ENCODE results near the gene CUL3. TPM values are rescaled to one million over a fixed set of nuclear protein-coding genes. Genes with fewer than 3 reads are reported as not detected.

CUL3 gene
- total RNA-seq, 1 experiment from 2014 or later, result 114 TPM

DNA sequence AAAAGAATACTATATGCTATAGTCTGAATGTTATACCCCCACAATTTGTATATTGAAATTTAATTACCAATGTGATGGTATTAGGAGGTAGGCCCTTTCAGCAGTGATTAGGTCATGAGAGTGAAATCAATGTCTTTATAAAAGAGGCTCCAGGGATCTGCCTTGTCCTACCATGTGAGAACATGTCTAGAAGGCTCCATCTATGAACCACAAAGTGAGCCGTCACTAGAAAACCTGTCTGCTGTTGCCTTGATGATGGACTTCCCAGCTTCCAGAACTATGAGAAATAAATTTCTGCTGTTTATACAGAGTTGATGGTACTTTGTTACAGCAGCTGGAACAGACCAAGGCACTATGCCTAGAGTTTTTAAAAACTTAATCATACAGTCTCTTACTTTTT is 136.9 kb downstream of the CUL3 start:
- no peaks in the 10 kb centered on the region for H3K23me2 ChIP-seq (ENCODE audit: insufficient read length, low read depth, low read length, poor library complexity, severe bottlenecking)
- H4K8ac ChIP-seq (replicated peaks; ENCODE audit: insufficient read length, low read depth, low read length), result no peak overlapping the region
- no peak overlapping the region for H2BK12ac ChIP-seq (ENCODE audit: insufficient read length, low read depth, low read length)
- no peak overlapping the region for H3K4me2 ChIP-seq (ENCODE audit: insufficient read depth, insufficient read length, low read length)
- Mint-ChIP-seq H3K9me3 (no peaks in the 10 kb centered on the region; a peak in 1 of 5 replicates), H3K27me3 (ENCODE audit: low read depth) (no peaks in the 10 kb centered on the region), H3K27ac (no peak overlapping the region), H3K36me3 (ENCODE audit: insufficient read depth in 1 of 3, low read depth in 3 of 3) (peaks cover 0 to 7% (median 0%) of the 10 kb centered on the region in 3 experiments; a peak in 1 of 7 replicates), H3K4me3 (no peak overlapping the region), H3K4me1 (no peaks in the 10 kb centered on the region)
- H4K91ac ChIP-seq (ENCODE audit: insufficient read length, low read depth, low read length), result no peak overlapping the region
- H3K27ac ChIP-seq (ENCODE audit: insufficient read length, low read depth, low read length), result no peak overlapping the region
- H3K79me2 ChIP-seq (ENCODE audit: insufficient read depth, low read length), result no peaks in the 10 kb centered on the region
- H2BK15ac ChIP-seq (ENCODE audit: low read depth, low read length), result no peak overlapping the region
- H3K4me1 ChIP-seq (ENCODE audit: insufficient read depth, low read length), result no peaks in the 10 kb centered on the region
- H4K5ac ChIP-seq (ENCODE audit: insufficient read length, low read depth, low read length), result no peak overlapping the region
- no peak overlapping the region for H2AK5ac ChIP-seq (ENCODE audit: insufficient read length, low read length)
- H3K27me3 ChIP-seq (ENCODE audit: insufficient read depth, low read length), result no peaks in the 10 kb centered on the region
- no peak for DNase-seq
- H2BK20ac ChIP-seq (ENCODE audit: low read depth, low read length, poor library complexity, severe bottlenecking), result no peak overlapping the region
- H2BK120ac ChIP-seq (ENCODE audit: low read depth, low read length, poor library complexity, severe bottlenecking), result no peak overlapping the region
- no peak overlapping the region for H3T11ph ChIP-seq (ENCODE audit: low read length)
- H3K9me3 ChIP-seq (ENCODE audit: control insufficient read depth, low read depth, low read length), result no peaks in the 10 kb centered on the region
- no peak overlapping the region for H2BK5ac ChIP-seq (ENCODE audit: insufficient read length, low read length)
- H4K20me1 ChIP-seq (ENCODE audit: control insufficient read depth, insufficient read depth, insufficient read length), result no peaks in the 10 kb centered on the region
- TF ChIP-seq, protein P1, sequence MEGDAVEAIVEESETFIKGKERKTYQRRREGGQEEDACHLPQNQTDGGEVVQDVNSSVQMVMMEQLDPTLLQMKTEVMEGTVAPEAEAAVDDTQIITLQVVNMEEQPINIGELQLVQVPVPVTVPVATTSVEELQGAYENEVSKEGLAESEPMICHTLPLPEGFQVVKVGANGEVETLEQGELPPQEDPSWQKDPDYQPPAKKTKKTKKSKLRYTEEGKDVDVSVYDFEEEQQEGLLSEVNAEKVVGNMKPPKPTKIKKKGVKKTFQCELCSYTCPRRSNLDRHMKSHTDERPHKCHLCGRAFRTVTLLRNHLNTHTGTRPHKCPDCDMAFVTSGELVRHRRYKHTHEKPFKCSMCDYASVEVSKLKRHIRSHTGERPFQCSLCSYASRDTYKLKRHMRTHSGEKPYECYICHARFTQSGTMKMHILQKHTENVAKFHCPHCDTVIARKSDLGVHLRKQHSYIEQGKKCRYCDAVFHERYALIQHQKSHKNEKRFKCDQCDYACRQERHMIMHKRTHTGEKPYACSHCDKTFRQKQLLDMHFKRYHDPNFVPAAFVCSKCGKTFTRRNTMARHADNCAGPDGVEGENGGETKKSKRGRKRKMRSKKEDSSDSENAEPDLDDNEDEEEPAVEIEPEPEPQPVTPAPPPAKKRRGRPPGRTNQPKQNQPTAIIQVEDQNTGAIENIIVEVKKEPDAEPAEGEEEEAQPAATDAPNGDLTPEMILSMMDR (conservative IDR thresholded peaks at IDR 0.05), result no peak
- H3K14ac ChIP-seq (ENCODE audit: insufficient read depth, low read length), result no peak overlapping the region
- H3K23ac ChIP-seq (ENCODE audit: insufficient read length, low read depth, low read length), result no peak overlapping the region
- H3K18ac ChIP-seq (ENCODE audit: insufficient read length, low read depth, low read length), result no peak overlapping the region
- H3K79me1 ChIP-seq (ENCODE audit: insufficient read depth, low read depth, low read length, poor library complexity, severe bottlenecking), result no peaks in the 10 kb centered on the region
- H3K9ac ChIP-seq (ENCODE audit: extremely low read depth, insufficient read length, low read length), result no peak overlapping the region
- WGBS (ENCODE audit: extremely low coverage, insufficient read length, low lambda C conversion rate), result no CpG with 5 or more reads among the region's 1 CpG
- H3K56ac ChIP-seq (ENCODE audit: insufficient read length, low read depth, low read length), result no peak overlapping the region
- H2AFZ ChIP-seq (ENCODE audit: low read length), result no peak overlapping the region
- no peak overlapping the region for H3K4ac ChIP-seq (ENCODE audit: low read depth, low read length)

Measured in H9 (cell line).